Measurements from ENCODE around the gene ATG12.

The ATG12 gene

DNA sequence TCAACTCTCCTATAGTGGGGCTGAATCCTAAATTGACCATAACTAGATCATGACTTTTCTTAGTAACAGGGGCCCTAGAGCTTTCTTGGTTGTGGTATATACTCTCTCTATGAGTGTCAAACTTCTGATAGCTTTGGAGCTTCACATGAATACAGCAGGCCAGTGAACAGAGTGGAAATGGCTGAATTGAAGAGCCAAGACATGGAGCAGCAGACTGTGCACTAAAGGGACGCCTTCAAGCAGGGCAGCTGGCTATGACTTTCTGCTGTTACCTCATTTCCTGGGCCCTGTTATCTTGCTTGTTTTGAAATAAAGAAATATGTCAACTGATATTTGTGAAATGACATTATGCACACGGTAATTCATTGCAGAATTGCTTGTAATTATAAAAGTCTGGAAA lies 41.3 kb downstream of the ATG12 start:
- no peak for TF ChIP-seq CTCF (IDR thresholded peaks at IDR 0.05; ENCODE audit: low read depth, low read length)
- no peak overlapping the region for H3K4me3 ChIP-seq (replicated peaks in 1 of 2; ENCODE audit: low read depth in 2 of 2, low read length in 2 of 2)
- no peak for DNase-seq (ENCODE audit: low read depth in 2 of 2)

DNA sequence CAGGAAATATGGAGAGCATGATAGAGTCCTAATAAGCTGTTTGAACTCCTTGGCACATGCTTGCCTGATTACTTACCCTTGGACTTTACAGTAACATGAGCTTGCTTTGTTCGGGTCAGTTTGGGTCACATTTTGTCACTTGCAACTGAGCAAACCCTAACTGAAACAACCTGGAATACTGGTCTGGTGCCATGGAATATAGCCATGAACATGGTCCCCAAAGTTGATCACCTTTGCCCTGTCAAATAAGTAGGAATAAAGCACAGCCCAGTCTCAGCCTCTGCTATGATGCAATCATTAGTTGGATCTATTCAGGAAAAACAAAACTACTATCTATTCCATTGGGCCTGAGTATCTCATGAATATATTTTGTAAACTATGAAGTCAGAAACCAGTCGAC lies 43.1 kb downstream of the ATG12 start:
- TF ChIP-seq CTCF (IDR thresholded peaks at IDR 0.05; ENCODE audit: low read depth, low read length), result no peak
- DNase-seq (ENCODE audit: low read depth in 2 of 2), result no peak
- H3K4me3 ChIP-seq (replicated peaks in 1 of 2; ENCODE audit: low read depth in 2 of 2, low read length in 2 of 2), result no peak overlapping the region

- no peak for DNase-seq (ENCODE audit: low read depth in 2 of 2)
- H3K4me3 ChIP-seq (replicated peaks in 1 of 2; ENCODE audit: low read depth in 2 of 2, low read length in 2 of 2), result no peak overlapping the region
- no peak for TF ChIP-seq CTCF (IDR thresholded peaks at IDR 0.05; ENCODE audit: low read depth, low read length)
Observed at GRCh38 chr5:115796656-115797055, 44.7 kb downstream of the ATG12 start.

- no peak for TF ChIP-seq CTCF (IDR thresholded peaks at IDR 0.05; ENCODE audit: low read depth, low read length)
- H3K4me3 ChIP-seq (replicated peaks in 1 of 2; ENCODE audit: low read depth in 2 of 2, low read length in 2 of 2), result no peak overlapping the region
- no peak for DNase-seq (ENCODE audit: low read depth in 2 of 2)
Observed at GRCh38 chr5:115795700-115796099, 45.7 kb downstream of the ATG12 start.

GRCh38 chr5:115788440-115788839 lies 52.9 kb downstream of the ATG12 start:
- DNase-seq (ENCODE audit: low read depth in 2 of 2), result no peak
- TF ChIP-seq CTCF (IDR thresholded peaks at IDR 0.05; ENCODE audit: low read depth, low read length), result no peak
- H3K4me3 ChIP-seq (replicated peaks in 1 of 2; ENCODE audit: low read depth in 2 of 2, low read length in 2 of 2), result no peak overlapping the region

DNA sequence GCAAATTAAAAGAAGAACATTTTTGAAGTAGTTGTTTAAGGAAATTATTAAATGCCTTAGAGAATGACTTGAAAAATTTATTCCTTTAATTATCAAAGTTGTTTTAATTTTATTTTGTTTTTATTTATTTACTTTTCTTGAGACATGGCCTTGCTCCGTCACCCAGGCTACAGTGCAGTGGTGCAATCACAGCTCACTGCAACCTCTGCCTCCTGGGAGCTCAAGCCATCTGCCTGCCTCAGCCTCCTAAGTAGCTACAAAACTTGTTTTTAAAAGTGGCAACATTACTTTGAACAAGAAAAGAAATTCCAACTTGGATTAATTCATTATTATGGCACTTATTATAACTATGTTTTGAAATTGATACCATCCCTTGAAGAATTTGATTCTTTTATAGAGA lies 53.9 kb downstream of the ATG12 start:
- no peak overlapping the region for H3K4me3 ChIP-seq (replicated peaks in 1 of 2; ENCODE audit: low read depth in 2 of 2, low read length in 2 of 2)
- no peak for TF ChIP-seq CTCF (IDR thresholded peaks at IDR 0.05; ENCODE audit: low read depth, low read length)
- DNase-seq (ENCODE audit: low read depth in 2 of 2), result no peak

GRCh38 chr5:115785381-115786065 lies 55.8 kb downstream of the ATG12 start:
- no peak for DNase-seq (ENCODE audit: low read depth in 2 of 2)
- H3K4me3 ChIP-seq (replicated peaks in 1 of 2; ENCODE audit: low read depth in 2 of 2, low read length in 2 of 2), result no peak overlapping the region
- no peak for TF ChIP-seq CTCF (IDR thresholded peaks at IDR 0.05; ENCODE audit: low read depth, low read length)
